GM23338 (cell line): ENCODE data around the gene JARID2.

Experiments
- EZH2 ChIP-seq: fragments of 200-600 bp; sonication (generic); IDR thresholded peaks from one replicate; pipeline ENCODE4 v1.8.0; 2017; ENCODE audit warnings: antibody characterized with exemption, mild to moderate bottlenecking, low read depth; ENCODE audit not compliant: unreplicated experiment
- JUNB ChIP-seq: IDR thresholded peaks from one replicate; pipeline ENCODE4 v1.6.1; 2016; ENCODE audit warnings: antibody characterized with exemption; ENCODE audit not compliant: unreplicated experiment
- POLR2AphosphoS5 ChIP-seq: IDR thresholded peaks from 2 replicates; pipeline ENCODE4 v1.6.1; 2016; ENCODE audit warnings: antibody characterized with exemption, low read depth
- STAT1 ChIP-seq: IDR thresholded peaks from one replicate; pipeline ENCODE4 v1.6.1; 2016; ENCODE audit warnings: antibody characterized with exemption; ENCODE audit not compliant: unreplicated experiment
- ZNF462 ChIP-seq: fragments of 250-450 bp; sonication (Bioruptor Pico); IDR thresholded peaks from 2 replicates; pipeline ENCODE4 v1.5.0; 2020; ENCODE audit warnings: mild to moderate bottlenecking, moderate library complexity
- TF ChIP-seq, protein P1 (sequence below), 2 experiments: fragments of 200-600 bp in 1 of 2; sonication (generic) in 1 of 2; conservative IDR thresholded peaks; 2 replicates each; pipeline versions ENCODE4 v1.5.1 to v1.6.1; 2016 to 2017; ENCODE audit warnings: antibody characterized with exemption in 2 of 2, low read depth in 2 of 2, mild to moderate bottlenecking in 2 of 2, moderate library complexity in 1 of 2
- TF ChIP-seq, protein P2 (sequence below): IDR thresholded peaks from one replicate; pipeline ENCODE4 v1.6.1; 2018; ENCODE audit warnings: antibody characterized with exemption; ENCODE audit not compliant: unreplicated experiment

DNA sequence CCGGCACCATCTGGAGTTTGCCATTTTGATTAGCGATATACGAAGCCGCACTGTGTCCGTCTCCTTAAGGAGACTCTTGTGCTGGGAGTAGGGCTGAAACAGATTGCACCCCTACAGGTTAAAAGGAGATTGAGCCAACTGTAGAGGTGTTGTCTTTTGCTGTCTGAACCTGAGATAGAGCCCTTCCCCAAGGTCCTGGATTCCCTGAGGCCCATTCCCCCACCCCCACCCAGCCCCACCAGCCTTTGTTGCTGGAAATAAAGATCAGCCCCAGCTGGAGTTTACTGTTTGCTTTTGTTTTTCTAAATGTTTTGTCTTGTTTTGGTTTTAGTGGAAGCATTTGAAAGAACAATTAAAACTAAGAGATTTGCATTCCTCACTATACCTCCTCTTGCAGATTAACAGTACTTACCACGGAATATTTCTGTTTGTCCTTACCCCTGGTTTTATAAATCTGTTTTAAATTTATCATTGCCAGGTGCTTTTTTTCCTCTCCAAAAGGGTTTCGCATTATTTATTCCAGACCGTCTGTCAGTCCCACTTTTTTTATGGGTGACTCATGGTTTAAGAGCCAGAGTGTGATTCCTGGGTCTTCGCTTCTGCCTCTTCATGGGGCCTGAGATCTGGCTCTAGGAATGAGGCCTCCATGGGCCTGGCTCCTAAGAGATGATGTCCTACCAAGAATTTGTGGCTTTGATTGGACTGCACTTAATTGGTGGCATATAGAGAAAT is 247.7 kb downstream of the JARID2 start:
- TF ChIP-seq POLR2AphosphoS5 (no peak), EZH2 (no peak), STAT1 (no peak), ZNF462 (CRISPR knock-in tag) (no peak), JUNB (no peak)
- TF ChIP-seq, protein P1, sequence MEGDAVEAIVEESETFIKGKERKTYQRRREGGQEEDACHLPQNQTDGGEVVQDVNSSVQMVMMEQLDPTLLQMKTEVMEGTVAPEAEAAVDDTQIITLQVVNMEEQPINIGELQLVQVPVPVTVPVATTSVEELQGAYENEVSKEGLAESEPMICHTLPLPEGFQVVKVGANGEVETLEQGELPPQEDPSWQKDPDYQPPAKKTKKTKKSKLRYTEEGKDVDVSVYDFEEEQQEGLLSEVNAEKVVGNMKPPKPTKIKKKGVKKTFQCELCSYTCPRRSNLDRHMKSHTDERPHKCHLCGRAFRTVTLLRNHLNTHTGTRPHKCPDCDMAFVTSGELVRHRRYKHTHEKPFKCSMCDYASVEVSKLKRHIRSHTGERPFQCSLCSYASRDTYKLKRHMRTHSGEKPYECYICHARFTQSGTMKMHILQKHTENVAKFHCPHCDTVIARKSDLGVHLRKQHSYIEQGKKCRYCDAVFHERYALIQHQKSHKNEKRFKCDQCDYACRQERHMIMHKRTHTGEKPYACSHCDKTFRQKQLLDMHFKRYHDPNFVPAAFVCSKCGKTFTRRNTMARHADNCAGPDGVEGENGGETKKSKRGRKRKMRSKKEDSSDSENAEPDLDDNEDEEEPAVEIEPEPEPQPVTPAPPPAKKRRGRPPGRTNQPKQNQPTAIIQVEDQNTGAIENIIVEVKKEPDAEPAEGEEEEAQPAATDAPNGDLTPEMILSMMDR (conservative IDR thresholded peaks at IDR 0.05; ENCODE audit: low read depth in 2 of 2) = no peak
- TF ChIP-seq, protein P2, sequence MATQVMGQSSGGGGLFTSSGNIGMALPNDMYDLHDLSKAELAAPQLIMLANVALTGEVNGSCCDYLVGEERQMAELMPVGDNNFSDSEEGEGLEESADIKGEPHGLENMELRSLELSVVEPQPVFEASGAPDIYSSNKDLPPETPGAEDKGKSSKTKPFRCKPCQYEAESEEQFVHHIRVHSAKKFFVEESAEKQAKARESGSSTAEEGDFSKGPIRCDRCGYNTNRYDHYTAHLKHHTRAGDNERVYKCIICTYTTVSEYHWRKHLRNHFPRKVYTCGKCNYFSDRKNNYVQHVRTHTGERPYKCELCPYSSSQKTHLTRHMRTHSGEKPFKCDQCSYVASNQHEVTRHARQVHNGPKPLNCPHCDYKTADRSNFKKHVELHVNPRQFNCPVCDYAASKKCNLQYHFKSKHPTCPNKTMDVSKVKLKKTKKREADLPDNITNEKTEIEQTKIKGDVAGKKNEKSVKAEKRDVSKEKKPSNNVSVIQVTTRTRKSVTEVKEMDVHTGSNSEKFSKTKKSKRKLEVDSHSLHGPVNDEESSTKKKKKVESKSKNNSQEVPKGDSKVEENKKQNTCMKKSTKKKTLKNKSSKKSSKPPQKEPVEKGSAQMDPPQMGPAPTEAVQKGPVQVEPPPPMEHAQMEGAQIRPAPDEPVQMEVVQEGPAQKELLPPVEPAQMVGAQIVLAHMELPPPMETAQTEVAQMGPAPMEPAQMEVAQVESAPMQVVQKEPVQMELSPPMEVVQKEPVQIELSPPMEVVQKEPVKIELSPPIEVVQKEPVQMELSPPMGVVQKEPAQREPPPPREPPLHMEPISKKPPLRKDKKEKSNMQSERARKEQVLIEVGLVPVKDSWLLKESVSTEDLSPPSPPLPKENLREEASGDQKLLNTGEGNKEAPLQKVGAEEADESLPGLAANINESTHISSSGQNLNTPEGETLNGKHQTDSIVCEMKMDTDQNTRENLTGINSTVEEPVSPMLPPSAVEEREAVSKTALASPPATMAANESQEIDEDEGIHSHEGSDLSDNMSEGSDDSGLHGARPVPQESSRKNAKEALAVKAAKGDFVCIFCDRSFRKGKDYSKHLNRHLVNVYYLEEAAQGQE = no peak
